GM08714 (cell line): Measurements from ENCODE around the gene PLAAT5.

Source experiments
- H3K4me3 ChIP-seq: fragments of 200-500 bp; sonication (Bioruptor generic); 2 replicates; pipeline ENCODE4 v1.5.1; 2014; ENCODE audit warnings: mild to moderate bottlenecking, low read length, inconsistent platforms
- ZNF274 ChIP-seq: IDR thresholded peaks from 2 replicates; pipeline ENCODE4 v1.6.1; 2012; ENCODE audit warnings: mild to moderate bottlenecking, low read depth, low read length

The PLAAT5 gene

DNA sequence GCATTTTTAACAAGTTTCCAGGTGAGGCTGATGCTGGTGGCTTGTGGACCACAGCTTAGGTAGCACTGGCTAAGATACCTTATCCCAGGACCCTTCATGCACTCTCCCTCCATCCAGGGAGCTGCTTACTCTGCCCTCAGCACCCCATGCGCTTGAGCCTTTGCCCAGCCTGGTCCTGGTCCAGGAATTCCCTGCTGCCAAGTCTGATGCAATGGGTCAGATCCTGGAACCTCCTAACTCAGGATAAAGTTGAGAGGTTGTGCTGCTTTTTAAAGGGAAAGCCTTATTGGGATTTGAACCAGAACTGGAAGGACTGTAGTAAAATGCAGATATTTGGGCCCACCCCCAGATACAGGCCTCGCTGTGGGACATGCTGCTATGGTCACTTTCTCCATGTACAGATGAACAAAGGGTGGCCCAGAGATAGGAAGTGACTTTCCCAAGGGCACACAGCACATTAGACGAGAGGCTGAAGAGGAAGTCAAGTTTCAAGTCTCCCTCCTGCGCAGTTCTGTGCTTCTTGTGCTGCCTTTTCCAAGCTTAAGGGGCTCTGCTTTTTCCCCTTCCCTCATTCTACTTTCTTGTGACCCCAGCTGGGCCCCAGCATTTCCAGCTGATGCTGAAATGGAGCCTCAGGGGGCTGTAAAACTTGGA, 14.1 kb upstream of the PLAAT5 start:
- no peak overlapping the region for H3K4me3 ChIP-seq
- TF ChIP-seq ZNF274: no peak

- H3K4me3 ChIP-seq: no peak overlapping the region
- TF ChIP-seq ZNF274: no peak
These were observed 13.1 kb upstream of the PLAAT5 start for GRCh38 chr11:63504054-63504453.

- TF ChIP-seq ZNF274: no peak
- no peak overlapping the region for H3K4me3 ChIP-seq
These were observed 12.5 kb upstream of the PLAAT5 start for GRCh38 chr11:63503492-63503891.

- H3K4me3 ChIP-seq: no peak overlapping the region
- no peak for TF ChIP-seq ZNF274
These were observed 11.4 kb upstream of the PLAAT5 start for GRCh38 chr11:63502252-63502820.

GRCh38 chr11:63501236-63501635, 10.3 kb upstream of the PLAAT5 start:
- TF ChIP-seq ZNF274: no peak
- no peak overlapping the region for H3K4me3 ChIP-seq

- no peak overlapping the region for H3K4me3 ChIP-seq
- TF ChIP-seq ZNF274: no peak
These were observed 8.9 kb upstream of the PLAAT5 start for GRCh38 chr11:63499874-63500273.

DNA sequence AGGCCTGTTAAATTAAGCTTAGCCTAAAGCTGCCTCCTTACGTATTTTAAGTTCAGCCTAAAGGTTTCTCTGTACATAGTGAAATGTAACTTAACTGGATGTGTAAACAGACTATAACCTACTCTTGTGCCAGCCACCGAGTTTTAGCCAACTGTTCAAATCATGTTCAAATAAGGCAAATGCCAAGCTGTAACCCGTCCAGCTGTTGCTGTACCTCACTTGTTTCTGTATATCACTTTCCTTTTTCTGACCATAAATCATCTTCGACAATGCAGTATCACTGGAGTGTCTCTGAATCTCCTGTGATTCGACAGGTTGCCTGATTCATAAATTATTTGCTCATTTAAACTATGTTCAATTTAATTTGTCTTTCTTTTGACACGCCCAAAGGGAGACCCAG, 4.0 kb upstream of the PLAAT5 start:
- TF ChIP-seq ZNF274: no peak
- H3K4me3 ChIP-seq: no peak overlapping the region

DNA sequence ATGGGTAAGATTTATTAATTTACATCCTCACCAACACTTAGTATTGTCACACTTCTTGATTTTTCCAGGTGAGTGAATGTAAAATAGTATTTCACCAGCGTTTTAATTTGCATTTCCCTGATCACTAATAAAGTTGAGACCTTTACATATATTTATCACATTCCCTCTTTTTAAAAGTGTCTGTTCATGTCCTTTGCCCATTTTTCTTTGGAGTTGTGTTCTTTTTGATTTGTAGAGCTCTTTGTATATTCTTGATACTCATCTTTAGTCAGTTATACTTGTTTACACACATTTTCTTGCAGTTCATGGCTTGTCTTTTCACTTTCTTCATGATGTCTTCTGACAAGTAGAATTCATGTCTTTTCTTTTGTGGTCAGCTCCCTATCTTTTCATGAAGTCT, 2.2 kb upstream of the PLAAT5 start:
- TF ChIP-seq ZNF274: no peak

GRCh38 chr11:63492441-63492840, 1.5 kb upstream of the PLAAT5 start:
- no peak overlapping the region for H3K4me3 ChIP-seq
- TF ChIP-seq ZNF274: no peak

More for the DNA sequence above, 2.2 kb upstream of the PLAAT5 start:
- H3K4me3 ChIP-seq: no peak overlapping the region

- H3K4me3 ChIP-seq: no peak overlapping the region
- TF ChIP-seq ZNF274: no peak
These were observed 837 bp upstream of the PLAAT5 start for GRCh38 chr11:63491636-63492372.

DNA sequence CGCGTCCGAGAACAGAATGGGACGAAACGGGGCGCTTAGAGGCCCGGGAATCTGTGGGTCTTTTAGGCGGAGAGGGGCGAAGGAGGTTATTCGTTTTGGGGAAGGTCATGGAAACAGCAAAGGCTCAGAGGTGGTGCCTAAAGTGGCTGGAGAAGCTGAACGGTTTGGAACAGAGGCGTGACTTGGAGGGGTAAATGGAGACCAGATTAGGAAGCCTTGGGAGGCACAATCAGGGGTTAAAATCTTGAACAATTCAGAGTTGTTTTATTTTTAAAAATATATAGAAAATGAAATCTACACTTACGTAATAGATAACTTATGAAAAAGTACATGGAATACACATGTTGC, 247 bp upstream of the PLAAT5 start:
- no peak for TF ChIP-seq ZNF274
- H3K4me3 ChIP-seq: no peak overlapping the region; the same call in 1 of the 2 replicates

- H3K4me3 ChIP-seq: no peak overlapping the region
- TF ChIP-seq ZNF274: no peak
These were observed 1.1 kb downstream of the PLAAT5 start for GRCh38 chr11:63489879-63490278.

DNA sequence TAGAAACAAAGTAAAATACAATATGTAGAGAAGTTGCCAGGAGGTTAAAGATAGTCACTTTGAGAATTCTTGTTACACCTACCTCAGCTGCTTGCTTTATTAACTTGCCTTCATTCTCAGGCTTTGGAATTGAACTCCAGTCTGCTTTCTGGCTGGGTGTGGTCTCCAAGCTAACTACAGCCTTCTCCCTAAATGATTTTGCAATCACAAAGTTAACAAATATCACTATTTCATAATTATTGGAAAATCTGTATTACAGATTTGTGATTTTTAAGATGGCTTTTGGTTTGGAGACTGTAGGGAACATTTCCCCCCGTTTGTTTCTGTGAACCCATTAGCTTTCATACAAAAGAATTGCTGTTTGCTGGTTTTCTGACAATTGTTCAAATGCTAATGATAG, 2.2 kb downstream of the PLAAT5 start:
- no peak for TF ChIP-seq ZNF274
- H3K4me3 ChIP-seq: no peak overlapping the region

- H3K4me3 ChIP-seq: no peak overlapping the region
- TF ChIP-seq ZNF274: no peak
These were observed 5.2 kb downstream of the PLAAT5 start for GRCh38 chr11:63485777-63486176.

GRCh38 chr11:63480039-63480438, 10.9 kb downstream of the PLAAT5 start:
- no peak overlapping the region for H3K4me3 ChIP-seq

More at GRCh38 chr11:63480039-63480438, 10.9 kb downstream of the PLAAT5 start:
- no peak for TF ChIP-seq ZNF274
